Activated CD4-positive, alpha-beta memory T cell treated with anti-CD3 and anti-CD28 coated beads, Interleukin-2, amount 10 ng/mL, durations not matched to agents 7 days and 5 days (primary cell): ENCODE results near the gene PLCB3. TPM values are rescaled to one million over a fixed set of nuclear protein-coding genes. Genes with fewer than 3 reads are reported as not detected.

Experiments
- CTCF ChIA-PET: fragments of 350-600 bp; sonication (Branson Sonifier 250); formaldehyde crosslinking; loops from one replicate; lab custom pipeline; 2021; ENCODE audit warnings: antibody characterized with exemption, inconsistent platforms; lab: Charles Lee
- POLR2A ChIA-PET: fragments of 350-600 bp; sonication (Branson Sonifier 250); formaldehyde crosslinking; loops from one replicate; lab custom pipeline; 2021; ENCODE audit warnings: antibody characterized with exemption; lab: Charles Lee
- DNase-seq: peaks from one replicate; pipeline ENCODE4 v3.0.0-alpha.2; 2020
- H3K27ac Mint-ChIP-seq: one replicate; pipeline ENCODE4 v1.8.0; 2021; ENCODE audit warnings: mild to moderate bottlenecking, mixed read lengths
- H3K27me3 Mint-ChIP-seq: one replicate; pipeline ENCODE4 v1.8.0; 2021; ENCODE audit warnings: mixed read lengths
- H3K36me3 Mint-ChIP-seq: one replicate; pipeline ENCODE4 v1.8.0; 2021; ENCODE audit warnings: low read depth, mixed read lengths
- H3K4me1 Mint-ChIP-seq: one replicate; pipeline ENCODE4 v1.8.0; 2021; ENCODE audit warnings: mixed read lengths
- H3K4me3 Mint-ChIP-seq: one replicate; pipeline ENCODE4 v1.8.0; 2021; ENCODE audit warnings: mild to moderate bottlenecking, mixed read lengths
- H3K9me3 Mint-ChIP-seq: one replicate; pipeline ENCODE4 v1.8.0; 2021; ENCODE audit warnings: mixed read lengths
- total RNA-seq, 2 experiments: library from RNA; stranded (reverse); gene quantifications; one replicate each; pipeline ENCODE4 v1.2.3, GENCODE V29; 2021

PLCB3 gene
- total RNA-seq, 2 experiments from 2014 or later: 12.5 to 14.0 TPM

DNA sequence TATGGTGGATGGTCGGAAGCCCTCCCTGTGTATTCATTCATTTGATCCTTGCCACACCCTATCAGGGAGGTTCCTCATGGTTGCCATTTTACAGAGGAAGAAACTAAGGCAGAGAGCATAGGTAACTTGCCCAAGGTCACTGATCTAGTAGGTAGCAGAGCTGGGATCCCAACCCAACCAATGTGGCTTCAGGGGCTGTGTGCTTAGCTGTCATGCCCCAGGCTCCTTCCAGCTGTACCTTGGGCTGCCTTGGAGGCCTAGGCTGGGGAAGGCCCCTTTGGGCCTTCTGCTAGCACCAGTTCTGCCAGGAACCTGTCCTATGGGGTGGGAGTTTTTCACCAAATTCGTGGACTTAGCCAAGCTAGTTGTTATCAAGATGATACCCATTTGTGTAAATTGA is 24.5 kb downstream of the PLCB3 start:
- H3K4me1 Mint-ChIP-seq: peaks cover 15% of the 10 kb centered on the region
- ChIA-PET POLR2A (interaction anchor here (1.4 to 2.3 kb wide), 2 partner anchors 9 to 14 kb away, joined by 6 to 8 read pairs; partner anchors contain the start of genes BAD and GPR137), CTCF (no interaction called here)

GRCh38 chr11:64276653-64277431 is 25.5 kb downstream of the PLCB3 start:
- H3K27me3 Mint-ChIP-seq: no peaks in the 10 kb centered on the region
- H3K9me3 Mint-ChIP-seq: no peaks in the 10 kb centered on the region
- H3K4me3 Mint-ChIP-seq: no peak overlapping the region
- H3K4me1 Mint-ChIP-seq: peaks cover 19% of the 10 kb centered on the region
- H3K36me3 Mint-ChIP-seq: peaks cover 20% of the 10 kb centered on the region
- CTCF ChIA-PET: interaction anchor here (0.8 to 1.0 kb wide), 3 partner anchors 8 to 28 kb away, joined by 3 to 4 read pairs (median 3); no protein-coding TSS in a partner anchor
- no peak overlapping the region for H3K27ac Mint-ChIP-seq
- POLR2A ChIA-PET: interaction anchor here (1.4 to 2.3 kb wide), 2 partner anchors 8 to 13 kb away, joined by 6 to 8 read pairs; partner anchors contain the start of genes BAD and GPR137
- no peak for DNase-seq

More for the DNA sequence above, 24.5 kb downstream of the PLCB3 start:
- H3K9me3 Mint-ChIP-seq: no peaks in the 10 kb centered on the region
- no peaks in the 10 kb centered on the region for H3K27me3 Mint-ChIP-seq
- DNase-seq: no peak
- H3K27ac Mint-ChIP-seq: no peak overlapping the region
- H3K36me3 Mint-ChIP-seq: peaks cover 14% of the 10 kb centered on the region
- H3K4me3 Mint-ChIP-seq: no peak overlapping the region

- no peaks in the 10 kb centered on the region for H3K9me3 Mint-ChIP-seq
- H3K4me1 Mint-ChIP-seq: peaks cover 23% of the 10 kb centered on the region
- peaks cover 21% of the 10 kb centered on the region for H3K36me3 Mint-ChIP-seq
- H3K27me3 Mint-ChIP-seq: no peaks in the 10 kb centered on the region
- DNase-seq: no peak
- ChIA-PET CTCF (interaction anchor here (2.0 kb wide), 1 partner anchor 22 kb away, joined by 8 read pairs; no protein-coding TSS in a partner anchor), POLR2A (interaction anchor here (11.0 kb wide), 1 partner anchor 9 kb away, joined by 161 read pairs; no protein-coding TSS in a partner anchor)
- H3K4me3 Mint-ChIP-seq: no peak overlapping the region
- H3K27ac Mint-ChIP-seq: no peak overlapping the region
These were observed 27.4 kb downstream of the PLCB3 start for GRCh38 chr11:64278576-64279190.

DNA sequence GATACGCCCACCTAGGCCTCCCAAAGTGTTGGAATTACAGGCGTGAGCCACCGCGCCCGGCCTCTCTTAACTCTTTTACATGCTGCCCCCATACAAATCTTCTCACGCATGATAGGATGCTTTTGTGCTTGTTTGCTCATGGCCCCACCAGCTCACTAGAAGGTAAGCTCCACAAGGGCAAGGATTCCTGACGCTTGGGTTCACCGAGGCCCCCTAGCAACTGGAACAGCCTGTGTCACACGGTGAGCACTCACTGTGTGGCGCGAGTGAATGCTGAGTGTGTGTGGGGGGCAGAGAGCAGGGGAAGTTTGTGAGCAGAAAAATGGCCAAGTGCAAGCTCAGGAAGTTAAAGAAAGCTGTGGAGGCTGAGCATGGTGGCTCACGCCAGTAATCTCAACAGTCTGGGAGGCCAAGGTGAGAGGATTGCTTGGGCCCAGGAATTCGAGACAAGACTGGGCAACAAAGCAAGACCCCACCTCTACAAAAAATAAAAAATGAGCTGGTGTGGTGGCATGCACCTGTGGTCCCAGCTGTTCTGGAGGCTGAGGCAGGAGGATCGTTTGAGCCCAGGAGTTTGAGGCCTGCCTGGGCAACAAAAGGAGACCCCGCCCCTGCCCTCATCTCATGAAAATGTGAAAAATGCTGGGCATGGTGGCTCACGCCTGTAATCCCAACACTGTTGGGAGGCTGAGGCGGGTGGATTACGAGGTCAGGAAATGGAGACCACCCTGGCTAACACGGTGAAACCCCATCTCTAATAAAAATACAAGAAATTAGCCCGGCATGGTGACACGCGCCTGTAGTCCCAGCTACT is 30.8 kb downstream of the PLCB3 start:
- Mint-ChIP-seq H3K27me3 (no peaks in the 10 kb centered on the region), H3K9me3 (no peaks in the 10 kb centered on the region), H3K4me3 (no peak overlapping the region), H3K36me3 (peaks cover 16% of the 10 kb centered on the region), H3K4me1 (peaks cover 33% of the 10 kb centered on the region), H3K27ac (no peak overlapping the region)
- DNase-seq: no peak
- CTCF ChIA-PET: interaction anchor here (4.4 to 4.7 kb wide), 2 partner anchors 11 to 76 kb away, joined by 27 to 36 read pairs; partner anchors contain the start of gene FERMT3
- POLR2A ChIA-PET: interaction anchor here (5.7 to 11.0 kb wide), 2 partner anchors 12 to 22 kb away, joined by 41 to 161 read pairs; partner anchors contain the start of gene ESRRA

- no peaks in the 10 kb centered on the region for H3K9me3 Mint-ChIP-seq
- H3K27me3 Mint-ChIP-seq: no peaks in the 10 kb centered on the region
- H3K36me3 Mint-ChIP-seq: peaks cover 16% of the 10 kb centered on the region
- ChIA-PET POLR2A (interaction anchor here (1.6 to 11.0 kb wide), 5 partner anchors 13 to 76 kb away, joined by 3 to 161 read pairs (median 23); partner anchors contain the start of genes ESRRA, FERMT3 and PPP1R14B), CTCF (interaction anchor here (3.0 to 4.7 kb wide), 3 partner anchors 12 to 77 kb away, joined by 27 to 42 read pairs (median 36); partner anchors contain the start of genes CATSPERZ and FERMT3)
- H3K27ac Mint-ChIP-seq: peak overlapping the region; percentile 4
- H3K4me3 Mint-ChIP-seq: peak overlapping the region; percentile 83
- no peak for DNase-seq
- peaks cover 33% of the 10 kb centered on the region for H3K4me1 Mint-ChIP-seq
These were observed 31.8 kb downstream of the PLCB3 start for GRCh38 chr11:64283092-64283491.

DNA sequence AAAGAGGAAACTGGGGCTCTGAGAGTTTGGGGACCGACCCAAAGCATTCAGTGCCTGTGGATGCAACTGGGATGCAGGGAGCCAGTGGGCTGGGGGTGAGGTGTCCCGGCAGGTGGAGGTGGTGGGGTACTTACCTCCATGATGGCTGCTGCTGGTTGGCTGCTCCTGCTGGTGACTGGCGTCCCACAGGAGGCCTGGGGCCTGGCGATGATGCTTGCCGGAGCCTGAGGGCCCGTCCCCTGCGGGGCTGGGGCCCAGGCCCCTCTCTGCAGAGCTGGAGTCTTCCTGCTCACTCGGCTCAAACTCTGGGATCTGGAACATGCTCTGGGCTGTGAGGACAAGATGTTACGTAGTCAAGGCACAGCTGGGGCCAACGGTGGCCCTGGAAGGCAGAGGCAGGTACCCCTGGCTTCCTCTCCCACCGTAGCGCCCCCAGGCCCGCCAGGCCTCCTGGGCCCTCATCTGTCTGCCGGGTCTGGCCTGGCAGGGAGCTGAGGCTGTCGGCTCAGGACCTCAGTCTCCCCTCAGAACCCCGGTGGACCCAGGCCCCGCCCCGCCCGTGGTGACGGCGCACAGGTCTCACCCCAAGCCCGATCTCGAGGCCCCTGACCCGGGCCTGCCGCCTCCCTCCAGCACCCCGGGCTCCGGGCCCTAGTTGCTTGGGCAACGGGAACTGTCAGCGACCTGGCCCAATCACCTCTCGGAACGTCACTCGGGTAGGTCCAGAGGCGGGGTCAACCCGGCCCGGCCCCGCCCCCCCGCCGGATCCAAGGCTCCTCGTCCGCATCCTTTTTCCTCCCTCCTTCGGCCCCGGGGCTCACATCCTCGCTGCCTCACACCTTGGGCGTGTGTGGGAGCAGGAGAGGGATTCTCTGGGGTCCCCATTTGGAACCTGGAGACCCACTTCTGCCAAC is 33.0 kb downstream of the PLCB3 start, which contains the start of gene BAD:
BAD (minus strand) TSS at position 618 of the 914 bp plus-strand sequence; CDS start at position 321, 297 bp downstream.
- peak within 1 kb of the TSS; percentile 82 for H3K27ac Mint-ChIP-seq
- H3K9me3 Mint-ChIP-seq: no peaks in the 10 kb centered on the region
- peaks cover 28% of the 10 kb centered on the region for H3K4me1 Mint-ChIP-seq
- peak within 1 kb of the TSS; percentile 83 for H3K4me3 Mint-ChIP-seq
- peaks cover 10% of the 10 kb centered on the region for H3K36me3 Mint-ChIP-seq
- DNase-seq: peak; percentile 95
- H3K27me3 Mint-ChIP-seq: no peaks in the 10 kb centered on the region
- ChIA-PET POLR2A (interaction anchor here (1.0 to 11.0 kb wide), 14 partner anchors 8 to 99 kb away, joined by 3 to 161 read pairs (median 8); partner anchors contain the start of genes CATSPERZ, ESRRA, FERMT3 and FKBP2), CTCF (interaction anchor here (1.2 to 4.7 kb wide), 5 partner anchors 13 to 78 kb away, joined by 5 to 42 read pairs (median 27); partner anchors contain the start of genes CATSPERZ, FERMT3, PRDX5 and TRMT112)

DNA sequence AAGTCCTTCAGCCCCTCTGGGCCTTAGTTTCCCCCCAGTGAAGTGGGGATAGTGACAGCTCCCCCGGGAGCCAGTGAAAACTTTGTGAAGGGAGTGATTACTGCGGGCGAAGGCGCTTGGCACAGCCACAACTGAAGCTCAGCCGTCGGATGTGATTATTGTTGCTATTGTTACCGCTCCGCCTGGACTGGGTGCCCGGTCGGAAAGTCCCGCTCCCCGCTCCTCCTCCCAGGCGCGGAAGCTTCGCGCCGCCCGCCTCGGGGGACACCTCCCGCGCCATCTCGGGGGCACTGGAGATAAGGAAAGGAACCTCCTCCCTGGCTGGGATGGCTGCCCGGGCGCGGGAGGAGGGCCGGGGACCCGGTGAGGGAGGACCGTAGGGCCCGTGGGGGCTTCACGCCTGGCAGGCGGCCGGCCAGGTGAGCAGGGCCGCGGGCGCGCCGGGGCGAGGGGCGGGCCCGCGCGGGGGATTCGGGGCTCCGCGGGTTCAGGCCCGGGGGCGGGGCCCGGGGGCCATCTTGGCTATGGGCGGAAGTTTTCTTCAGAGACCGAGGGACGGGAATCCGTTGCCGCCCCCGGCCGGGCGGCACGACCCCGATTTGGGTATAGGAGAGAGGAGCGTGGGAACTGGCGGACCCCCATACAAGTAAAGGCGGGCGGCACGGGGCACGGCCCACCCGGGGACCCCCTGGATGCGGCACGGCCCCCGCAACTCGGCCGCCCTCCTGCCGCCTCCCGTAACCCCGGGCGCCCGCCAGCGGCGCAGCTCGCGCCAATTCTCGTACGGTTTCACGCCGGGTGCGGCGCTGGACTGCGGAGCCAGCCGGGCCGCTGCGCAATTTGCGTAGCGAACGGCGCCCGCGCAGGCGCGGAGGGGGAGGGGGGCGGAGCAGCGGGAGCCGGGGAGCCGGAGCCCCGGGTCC is 33.9 kb downstream of the PLCB3 start, which contains the start of gene GPR137:
GPR137 (plus strand) TSS at position 887 of the 923 bp plus-strand sequence. CDS start 677 bp downstream, outside the sequence.
- CTCF ChIA-PET: interaction anchor here (0.7 to 4.7 kb wide), 7 partner anchors 14 to 79 kb away, joined by 3 to 42 read pairs (median 5); partner anchors contain the start of genes CATSPERZ, FERMT3, FKBP2 and PRDX5
- H3K27me3 Mint-ChIP-seq: peaks cover 2% of the 10 kb centered on the region

GRCh38 chr11:64285885-64286800 is 34.8 kb downstream of the PLCB3 start:
- DNase-seq: peak; percentile 53
- ChIA-PET POLR2A (interaction anchor here (1.6 to 11.0 kb wide), 8 partner anchors 10 to 101 kb away, joined by 3 to 161 read pairs (median 13); partner anchors contain the start of genes CATSPERZ, ESRRA, FERMT3 and STIP1), CTCF (interaction anchor here (0.7 to 4.7 kb wide), 7 partner anchors 15 to 83 kb away, joined by 3 to 42 read pairs (median 4); partner anchors contain the start of genes CATSPERZ, FERMT3 and FKBP2)
- Mint-ChIP-seq H3K9me3 (no peaks in the 10 kb centered on the region), H3K4me3 (peak overlapping the region; percentile 79), H3K27ac (peak overlapping the region; percentile 70), H3K4me1 (peaks cover 32% of the 10 kb centered on the region), H3K36me3 (peaks cover 14% of the 10 kb centered on the region), H3K27me3 (peaks cover 11% of the 10 kb centered on the region)

More for the DNA sequence above, 33.9 kb downstream of the PLCB3 start, which contains the start of gene GPR137:
- peaks cover 10% of the 10 kb centered on the region for H3K36me3 Mint-ChIP-seq
- peak within 1 kb of the TSS; percentile 82 for H3K27ac Mint-ChIP-seq
- H3K9me3 Mint-ChIP-seq: no peaks in the 10 kb centered on the region
- peak; percentile 90 for DNase-seq
- peaks cover 28% of the 10 kb centered on the region for H3K4me1 Mint-ChIP-seq
- peak within 1 kb of the TSS; percentile 83 for H3K4me3 Mint-ChIP-seq
- POLR2A ChIA-PET: interaction anchor here (1.0 to 11.0 kb wide), 13 partner anchors 9 to 100 kb away, joined by 3 to 161 read pairs (median 8); partner anchors contain the start of genes CATSPERZ, ESRRA, FERMT3 and FKBP2

DNA sequence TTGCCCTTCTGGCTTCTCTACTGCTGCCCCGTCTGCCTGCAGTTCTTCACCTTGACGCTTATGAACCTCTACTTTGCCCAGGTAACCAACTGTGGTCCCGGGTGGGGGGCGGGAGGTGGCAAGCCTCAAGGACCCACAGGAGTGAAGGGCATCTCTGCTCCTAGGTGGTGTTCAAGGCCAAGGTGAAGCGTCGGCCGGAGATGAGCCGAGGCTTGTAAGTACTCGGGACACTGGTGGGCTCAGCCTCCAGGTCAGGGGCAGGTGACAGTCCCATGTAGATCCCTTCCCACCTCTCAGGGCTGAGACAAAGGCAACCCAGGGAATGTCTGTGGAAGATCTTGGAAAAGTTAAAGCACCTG is 35.5 kb downstream of the PLCB3 start:
- peaks cover 11% of the 10 kb centered on the region for H3K27me3 Mint-ChIP-seq
- no peak for DNase-seq
- POLR2A ChIA-PET: interaction anchor here (1.6 to 11.0 kb wide), 4 partner anchors 17 to 62 kb away, joined by 3 to 161 read pairs (median 24); partner anchors contain the start of gene ESRRA

More for the DNA sequence above, 35.5 kb downstream of the PLCB3 start:
- Mint-ChIP-seq H3K27ac (peak overlapping the region; percentile 70), H3K36me3 (peaks cover 10% of the 10 kb centered on the region), H3K4me1 (peaks cover 28% of the 10 kb centered on the region), H3K4me3 (peak overlapping the region; percentile 79), H3K9me3 (no peaks in the 10 kb centered on the region)
- CTCF ChIA-PET: interaction anchor here (0.8 to 4.7 kb wide), 3 partner anchors 17 to 83 kb away, joined by 3 to 27 read pairs (median 4); partner anchors contain the start of gene FERMT3
